ENCODE results near the gene TGFA. TPM values are rescaled to one million over a fixed set of nuclear protein-coding genes. Genes with fewer than 3 reads are reported as not detected.

Gene TGFA
- total RNA-seq, 1 donor from 2014 or later: 4.7 TPM

- no peak overlapping the region for H3K4me3 Mint-ChIP-seq (ENCODE audit: unreplicated experiment)
- DNase-seq (ENCODE audit: low spot score): no peak
- TF ChIP-seq CTCF (IDR thresholded peaks at IDR 0.05; ENCODE audit: unreplicated experiment): no peak
- H3K36me3 Mint-ChIP-seq (ENCODE audit: low read depth, unreplicated experiment): no peaks in the 10 kb centered on the region
- peaks cover 19% of the 10 kb centered on the region for H3K4me1 Mint-ChIP-seq (ENCODE audit: unreplicated experiment)
- no peaks in the 10 kb centered on the region for H3K9me3 Mint-ChIP-seq (ENCODE audit: unreplicated experiment)
- H3K27me3 Mint-ChIP-seq (ENCODE audit: unreplicated experiment): peaks cover 2% of the 10 kb centered on the region
- no peak overlapping the region for H3K27ac Mint-ChIP-seq (ENCODE audit: unreplicated experiment)
Measured at GRCh38 chr2:70520825-70521224, 32.8 kb downstream of the TGFA start.

GRCh38 chr2:70519453-70519852 lies 34.2 kb downstream of the TGFA start:
- no peak for TF ChIP-seq CTCF (IDR thresholded peaks at IDR 0.05; ENCODE audit: unreplicated experiment)
- H3K27ac Mint-ChIP-seq (ENCODE audit: unreplicated experiment): no peak overlapping the region
- no peaks in the 10 kb centered on the region for H3K36me3 Mint-ChIP-seq (ENCODE audit: low read depth, unreplicated experiment)
- H3K9me3 Mint-ChIP-seq (ENCODE audit: unreplicated experiment): no peaks in the 10 kb centered on the region
- no peak overlapping the region for H3K4me3 Mint-ChIP-seq (ENCODE audit: unreplicated experiment)
- peaks cover 18% of the 10 kb centered on the region for H3K4me1 Mint-ChIP-seq (ENCODE audit: unreplicated experiment)
- no peak for DNase-seq (ENCODE audit: low spot score)
- peaks cover 2% of the 10 kb centered on the region for H3K27me3 Mint-ChIP-seq (ENCODE audit: unreplicated experiment)

GRCh38 chr2:70518557-70518956 lies 35.1 kb downstream of the TGFA start:
- Mint-ChIP-seq H3K36me3 (ENCODE audit: low read depth, unreplicated experiment) (no peaks in the 10 kb centered on the region), H3K27ac (ENCODE audit: unreplicated experiment) (no peak overlapping the region), H3K9me3 (ENCODE audit: unreplicated experiment) (no peaks in the 10 kb centered on the region), H3K27me3 (ENCODE audit: unreplicated experiment) (peaks cover 2% of the 10 kb centered on the region), H3K4me3 (ENCODE audit: unreplicated experiment) (no peak overlapping the region), H3K4me1 (ENCODE audit: unreplicated experiment) (peaks cover 9% of the 10 kb centered on the region)
- no peak for TF ChIP-seq CTCF (IDR thresholded peaks at IDR 0.05; ENCODE audit: unreplicated experiment)
- no peak for DNase-seq (ENCODE audit: low spot score)

GRCh38 chr2:70517804-70518203 lies 35.8 kb downstream of the TGFA start:
- Mint-ChIP-seq H3K4me3 (ENCODE audit: unreplicated experiment) (no peak overlapping the region), H3K4me1 (ENCODE audit: unreplicated experiment) (peaks cover 3% of the 10 kb centered on the region), H3K36me3 (ENCODE audit: low read depth, unreplicated experiment) (no peaks in the 10 kb centered on the region), H3K27me3 (ENCODE audit: unreplicated experiment) (peaks cover 2% of the 10 kb centered on the region), H3K27ac (ENCODE audit: unreplicated experiment) (no peak overlapping the region), H3K9me3 (ENCODE audit: unreplicated experiment) (no peaks in the 10 kb centered on the region)
- TF ChIP-seq CTCF (IDR thresholded peaks at IDR 0.05; ENCODE audit: unreplicated experiment): no peak
- no peak for DNase-seq (ENCODE audit: low spot score)

- no peak for TF ChIP-seq CTCF (IDR thresholded peaks at IDR 0.05; ENCODE audit: unreplicated experiment)
- no peak overlapping the region for H3K27ac Mint-ChIP-seq (ENCODE audit: unreplicated experiment)
- no peak for DNase-seq (ENCODE audit: low spot score)
- H3K27me3 Mint-ChIP-seq (ENCODE audit: unreplicated experiment): peaks cover 2% of the 10 kb centered on the region
- no peaks in the 10 kb centered on the region for H3K9me3 Mint-ChIP-seq (ENCODE audit: unreplicated experiment)
- H3K4me3 Mint-ChIP-seq (ENCODE audit: unreplicated experiment): no peak overlapping the region
- no peaks in the 10 kb centered on the region for H3K36me3 Mint-ChIP-seq (ENCODE audit: low read depth, unreplicated experiment)
- H3K4me1 Mint-ChIP-seq (ENCODE audit: unreplicated experiment): peaks cover 3% of the 10 kb centered on the region
Measured at GRCh38 chr2:70516596-70516995, 37.0 kb downstream of the TGFA start.

Measured in endothelial cell (in vitro differentiated cells).